ENCODE measurements around the gene RPL35A. TPM values are rescaled to one million over a fixed set of nuclear protein-coding genes. Genes with fewer than 3 reads are reported as not detected.

The RPL35A gene
- total and polyA plus RNA-seq, 12 donors: 564 to 1,614 (median 1,031) TPM

DNA sequence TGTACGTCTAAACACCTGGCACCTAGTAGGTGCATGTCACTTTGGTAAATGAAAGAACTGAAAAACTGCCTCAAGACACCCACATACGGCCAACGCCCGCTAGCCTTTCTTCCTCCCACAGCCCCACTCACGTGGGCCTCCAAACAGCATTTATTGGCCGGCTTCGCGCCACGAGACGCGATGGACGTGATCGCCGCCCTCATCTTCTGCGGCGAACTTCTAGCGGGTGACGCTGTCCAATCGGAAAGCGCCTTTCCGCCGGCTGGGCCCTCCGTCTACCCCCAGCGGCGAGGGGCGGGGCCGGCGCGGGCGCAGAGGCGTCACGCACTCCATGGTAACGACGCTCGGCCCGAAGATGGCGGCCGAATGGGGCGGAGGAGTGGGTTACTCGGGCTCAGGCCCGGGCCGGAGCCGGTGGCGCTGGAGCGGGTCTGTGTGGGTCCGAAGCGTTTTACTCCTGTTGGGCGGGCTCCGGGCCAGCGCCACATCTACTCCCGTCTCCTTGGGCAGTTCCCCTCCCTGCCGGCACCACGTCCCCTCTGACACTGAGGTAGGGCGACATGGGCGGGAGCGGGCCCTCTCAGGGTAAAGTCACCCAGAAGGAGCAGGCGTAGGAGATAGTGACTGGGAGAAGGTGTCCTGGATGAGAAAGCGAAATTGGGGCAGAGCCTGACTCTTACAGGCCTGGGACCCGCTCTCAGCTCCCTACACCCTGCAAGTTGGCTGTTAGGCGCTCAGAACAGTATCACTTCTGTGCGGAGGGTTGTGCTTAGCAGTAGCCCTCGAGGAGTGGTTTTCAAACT lies 10.1 kb downstream of the RPL35A start, which contains the start of gene LMLN:
Gene LMLN (plus strand): TSS at position 327 of the 803 bp plus-strand sequence. CDS start 29 bp downstream, at position 356.
- intact Hi-C loops (cut with DNase I): no loop called here
- H3K4me3 ChIP-seq: peak within 1 kb of the TSS in 3 of 4 donors; percentile 7 to 90 (median 80)
- WGBS, 4 donors: 0 to 1% (median 0%) methylated on average over 10 to 62 of the region's 62 CpGs
- DNase-seq: peak; percentile 96 to 98 (median 97)
- no peaks in the 10 kb centered on the region for H3K9me3 ChIP-seq (replicated peaks in 1 of 3)
- peaks cover 11 to 28% of the 10 kb centered on the region in 2 donors for H3K4me1 ChIP-seq (replicated peaks in 1 of 2)
- H3K27ac ChIP-seq: peak within 1 kb of the TSS; percentile 62 to 92 (median 71)
- H3K27me3 ChIP-seq: no peaks in the 10 kb centered on the region
- peak; percentile 52 to 83 for TF ChIP-seq POLR2A (IDR thresholded peaks at IDR 0.05)
- TF ChIP-seq, protein P1, sequence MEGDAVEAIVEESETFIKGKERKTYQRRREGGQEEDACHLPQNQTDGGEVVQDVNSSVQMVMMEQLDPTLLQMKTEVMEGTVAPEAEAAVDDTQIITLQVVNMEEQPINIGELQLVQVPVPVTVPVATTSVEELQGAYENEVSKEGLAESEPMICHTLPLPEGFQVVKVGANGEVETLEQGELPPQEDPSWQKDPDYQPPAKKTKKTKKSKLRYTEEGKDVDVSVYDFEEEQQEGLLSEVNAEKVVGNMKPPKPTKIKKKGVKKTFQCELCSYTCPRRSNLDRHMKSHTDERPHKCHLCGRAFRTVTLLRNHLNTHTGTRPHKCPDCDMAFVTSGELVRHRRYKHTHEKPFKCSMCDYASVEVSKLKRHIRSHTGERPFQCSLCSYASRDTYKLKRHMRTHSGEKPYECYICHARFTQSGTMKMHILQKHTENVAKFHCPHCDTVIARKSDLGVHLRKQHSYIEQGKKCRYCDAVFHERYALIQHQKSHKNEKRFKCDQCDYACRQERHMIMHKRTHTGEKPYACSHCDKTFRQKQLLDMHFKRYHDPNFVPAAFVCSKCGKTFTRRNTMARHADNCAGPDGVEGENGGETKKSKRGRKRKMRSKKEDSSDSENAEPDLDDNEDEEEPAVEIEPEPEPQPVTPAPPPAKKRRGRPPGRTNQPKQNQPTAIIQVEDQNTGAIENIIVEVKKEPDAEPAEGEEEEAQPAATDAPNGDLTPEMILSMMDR (IDR thresholded peaks at IDR 0.05): peak in 1 of 6 experiments; percentile 1
- H3K36me3 ChIP-seq (replicated peaks in 1 of 2): peaks cover 0 to 20% of the 10 kb centered on the region in 2 donors

DNA sequence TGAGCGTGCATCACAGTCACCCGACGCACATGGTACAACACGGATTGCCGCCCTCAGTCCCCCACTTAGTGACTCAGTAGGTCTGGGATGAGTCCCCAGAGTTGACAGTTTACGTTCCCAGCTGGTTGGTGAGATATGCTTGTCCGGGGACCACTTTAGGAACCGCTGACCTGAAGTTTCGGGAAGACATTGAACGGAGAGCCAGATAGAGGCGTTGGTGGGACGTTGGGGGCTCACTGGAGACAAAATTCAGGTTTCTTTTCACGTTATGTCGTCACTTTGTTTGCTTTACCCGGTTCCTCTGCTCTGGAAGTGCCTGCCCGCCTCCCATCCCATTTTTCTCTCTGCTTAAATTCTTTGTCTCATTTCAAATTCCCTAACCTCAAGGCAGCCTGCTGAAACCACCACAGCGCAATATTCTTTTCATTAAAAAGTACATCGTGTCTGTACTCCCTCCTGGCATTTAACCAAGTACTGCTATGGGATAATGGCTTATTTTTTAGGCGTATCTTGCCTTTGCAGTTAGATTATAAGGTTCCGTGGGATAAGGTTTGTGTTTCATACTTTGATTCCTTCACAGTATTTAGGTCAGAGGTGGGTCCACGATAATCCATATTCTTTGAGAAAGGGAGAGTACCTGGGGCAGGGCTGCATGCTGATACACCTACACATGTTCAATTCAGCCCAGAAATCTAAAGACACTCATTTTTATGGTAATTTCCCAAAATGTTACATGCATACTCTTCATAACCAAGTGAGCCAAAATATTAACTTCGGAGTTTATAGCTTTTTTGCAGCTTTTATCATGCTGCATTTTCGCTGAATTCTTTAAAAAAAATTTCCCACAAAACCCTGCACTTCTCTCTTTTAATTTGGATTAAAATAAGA lies 10.9 kb downstream of the RPL35A start:
- Histone ChIP-seq H3K4me3 (peak overlapping the region in 3 of 4 donors; percentile 7 to 90 (median 80)), H3K27ac (peak overlapping the region; percentile 62 to 92 (median 71)), H3K36me3 (replicated peaks in 1 of 2) (peaks cover 0 to 11% of the 10 kb centered on the region in 2 donors), H3K4me1 (replicated peaks in 1 of 2) (peaks cover 11 to 28% of the 10 kb centered on the region in 2 donors), H3K9me3 (replicated peaks in 1 of 3) (no peaks in the 10 kb centered on the region), H3K27me3 (no peaks in the 10 kb centered on the region)
- 11 to 14% (median 11%) methylated on average over 18 to 23 of the region's 23 CpGs for WGBS, 4 donors
- DNase-seq: peak in 3 of 7 donors; percentile 68 to 82 (median 73)
- intact Hi-C loops (cut with DNase I): no loop called here
- TF ChIP-seq POLR2A (IDR thresholded peaks at IDR 0.05): no peak
- TF ChIP-seq, protein P1 (IDR thresholded peaks at IDR 0.05): no peak

DNA sequence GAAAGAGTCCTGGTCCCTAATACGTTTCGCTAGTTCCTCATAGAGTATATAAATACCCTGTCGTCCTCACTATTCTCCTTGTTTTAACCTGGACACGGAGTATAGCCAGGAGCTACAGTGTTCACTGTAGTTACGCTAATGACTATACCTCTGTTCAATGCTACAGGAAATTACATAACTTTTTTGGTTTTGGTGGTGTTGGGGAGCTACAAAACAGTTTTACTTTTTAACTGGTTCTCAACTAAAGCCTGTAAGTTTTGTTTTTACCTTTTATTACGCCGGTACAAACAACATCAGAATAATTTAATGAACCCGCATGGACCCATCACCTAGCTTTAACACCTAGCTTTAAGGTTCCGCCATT lies 11.6 kb downstream of the RPL35A start:
- no peaks in the 10 kb centered on the region for H3K27me3 ChIP-seq
- intact Hi-C loops (cut with DNase I): no loop called here
- TF ChIP-seq, protein P1 (IDR thresholded peaks at IDR 0.05): no peak
- no peak for TF ChIP-seq POLR2A (IDR thresholded peaks at IDR 0.05)
- H3K36me3 ChIP-seq (replicated peaks in 1 of 2): peaks cover 0 to 5% of the 10 kb centered on the region in 2 donors
- no peak overlapping the region for H3K4me3 ChIP-seq
- no peak overlapping the region for H3K27ac ChIP-seq
- peaks cover 11 to 25% of the 10 kb centered on the region in 2 donors for H3K4me1 ChIP-seq (replicated peaks in 1 of 2)
- no peaks in the 10 kb centered on the region for H3K9me3 ChIP-seq (replicated peaks in 1 of 3)
- DNase-seq: no peak
- 81 to 85% (median 82%) methylated on average over 9 of the region's 9 CpGs for WGBS, 4 donors
